HEK293 (cell line): ENCODE data around the gene LALBA.

Experiments
- YY1 ChIP-seq: fragments of 450-650 bp; formaldehyde crosslinking; IDR thresholded peaks from 2 replicates; pipeline ENCODE4 v1.5.1; 2018; ENCODE audit warnings: missing biosample characterization, missing genetic modification characterization
- ZBTB1 ChIP-seq: fragments of 450-650 bp; formaldehyde crosslinking; IDR thresholded peaks from 2 replicates; pipeline ENCODE4 v1.5.1; 2016; ENCODE audit warnings: missing biosample characterization, missing genetic modification characterization
- ZBTB21 ChIP-seq: fragments of 450-650 bp; formaldehyde crosslinking; IDR thresholded peaks from 2 replicates; pipeline ENCODE4 v1.5.1; 2017; ENCODE audit warnings: missing biosample characterization, missing genetic modification characterization
- ZNF121 ChIP-seq: fragments of 450-650 bp; formaldehyde crosslinking; IDR thresholded peaks from 2 replicates; pipeline ENCODE4 v1.5.1; 2016; ENCODE audit warnings: missing biosample characterization, missing genetic modification characterization
- ZNF155 ChIP-seq: fragments of 450-650 bp; formaldehyde crosslinking; IDR thresholded peaks from 2 replicates; pipeline ENCODE4 v1.5.1; 2016; ENCODE audit warnings: missing biosample characterization, missing genetic modification characterization
- ZNF274 ChIP-seq, 2 experiments: fragments of 200-500 bp in 1 of 2; fragments of 450-650 bp in 1 of 2; sonication (Bioruptor generic) in 1 of 2; formaldehyde crosslinking in 1 of 2; IDR thresholded peaks; 2 replicates each; pipeline versions ENCODE4 v1.5.1 to v1.6.1; 2014 to 2016; ENCODE audit warnings: borderline replicate concordance in 1 of 2, inconsistent platforms in 1 of 2, low read length in 1 of 2, missing biosample characterization in 1 of 2, missing genetic modification characterization in 1 of 2
- ZNF416 ChIP-seq: fragments of 450-650 bp; formaldehyde crosslinking; IDR thresholded peaks from 2 replicates; pipeline ENCODE4 v1.5.1; 2016; ENCODE audit warnings: missing biosample characterization, missing genetic modification characterization
- ZNF548 ChIP-seq: fragments of 450-650 bp; formaldehyde crosslinking; IDR thresholded peaks from 2 replicates; pipeline ENCODE4 v1.5.1; 2016; ENCODE audit warnings: missing biosample characterization, missing genetic modification characterization
- ZNF704 ChIP-seq: fragments of 450-650 bp; formaldehyde crosslinking; IDR thresholded peaks from 2 replicates; pipeline ENCODE4 v1.5.1; 2016; ENCODE audit warnings: missing biosample characterization, missing genetic modification characterization
- ZNF707 ChIP-seq: fragments of 450-650 bp; formaldehyde crosslinking; IDR thresholded peaks from 2 replicates; pipeline ENCODE4 v1.5.1; 2016; ENCODE audit warnings: missing biosample characterization, missing genetic modification characterization
- TF ChIP-seq, protein P1 (sequence below): fragments of 450-650 bp; formaldehyde crosslinking; IDR thresholded peaks from 2 replicates; pipeline ENCODE4 v1.5.1; 2016; ENCODE audit warnings: missing biosample characterization, missing genetic modification characterization
- TF ChIP-seq, protein P2 (sequence below): fragments of 450-650 bp; formaldehyde crosslinking; IDR thresholded peaks from 2 replicates; pipeline ENCODE4 v1.5.1; 2016; ENCODE audit warnings: missing biosample characterization, missing genetic modification characterization, borderline replicate concordance
- TF ChIP-seq, protein P3 (sequence below): fragments of 450-650 bp; IDR thresholded peaks from 2 replicates; pipeline ENCODE4 v1.5.1; 2018; ENCODE audit warnings: missing biosample characterization, missing genetic modification characterization

DNA sequence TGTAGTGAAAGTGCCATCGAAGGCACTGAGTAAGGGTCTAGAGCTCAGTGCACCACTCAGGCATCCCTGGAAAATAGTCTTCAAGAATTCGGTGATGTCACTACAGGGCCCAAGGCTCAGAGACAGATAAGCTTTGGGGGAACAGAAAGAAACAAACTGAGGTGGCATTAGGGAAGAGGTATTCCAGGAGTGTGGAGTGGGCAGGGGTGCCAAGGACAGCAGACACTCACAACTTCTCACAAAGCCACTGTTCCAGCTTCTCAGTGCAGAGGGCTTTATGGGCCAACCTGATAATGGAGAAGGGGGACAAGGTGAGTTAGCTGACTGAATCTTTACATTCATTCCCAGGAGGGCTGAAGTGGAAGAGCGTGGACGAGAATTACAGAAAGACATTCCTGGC is 2.1 kb downstream of the LALBA start:
- TF ChIP-seq ZNF707 (tag by site-specific recombination) = no peak
- no peak for TF ChIP-seq ZNF416
- no peak for TF ChIP-seq ZBTB21 (tag by site-specific recombination)
- TF ChIP-seq, protein P1, sequence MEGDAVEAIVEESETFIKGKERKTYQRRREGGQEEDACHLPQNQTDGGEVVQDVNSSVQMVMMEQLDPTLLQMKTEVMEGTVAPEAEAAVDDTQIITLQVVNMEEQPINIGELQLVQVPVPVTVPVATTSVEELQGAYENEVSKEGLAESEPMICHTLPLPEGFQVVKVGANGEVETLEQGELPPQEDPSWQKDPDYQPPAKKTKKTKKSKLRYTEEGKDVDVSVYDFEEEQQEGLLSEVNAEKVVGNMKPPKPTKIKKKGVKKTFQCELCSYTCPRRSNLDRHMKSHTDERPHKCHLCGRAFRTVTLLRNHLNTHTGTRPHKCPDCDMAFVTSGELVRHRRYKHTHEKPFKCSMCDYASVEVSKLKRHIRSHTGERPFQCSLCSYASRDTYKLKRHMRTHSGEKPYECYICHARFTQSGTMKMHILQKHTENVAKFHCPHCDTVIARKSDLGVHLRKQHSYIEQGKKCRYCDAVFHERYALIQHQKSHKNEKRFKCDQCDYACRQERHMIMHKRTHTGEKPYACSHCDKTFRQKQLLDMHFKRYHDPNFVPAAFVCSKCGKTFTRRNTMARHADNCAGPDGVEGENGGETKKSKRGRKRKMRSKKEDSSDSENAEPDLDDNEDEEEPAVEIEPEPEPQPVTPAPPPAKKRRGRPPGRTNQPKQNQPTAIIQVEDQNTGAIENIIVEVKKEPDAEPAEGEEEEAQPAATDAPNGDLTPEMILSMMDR (tag by site-specific recombination) = no peak
- TF ChIP-seq, protein P2, sequence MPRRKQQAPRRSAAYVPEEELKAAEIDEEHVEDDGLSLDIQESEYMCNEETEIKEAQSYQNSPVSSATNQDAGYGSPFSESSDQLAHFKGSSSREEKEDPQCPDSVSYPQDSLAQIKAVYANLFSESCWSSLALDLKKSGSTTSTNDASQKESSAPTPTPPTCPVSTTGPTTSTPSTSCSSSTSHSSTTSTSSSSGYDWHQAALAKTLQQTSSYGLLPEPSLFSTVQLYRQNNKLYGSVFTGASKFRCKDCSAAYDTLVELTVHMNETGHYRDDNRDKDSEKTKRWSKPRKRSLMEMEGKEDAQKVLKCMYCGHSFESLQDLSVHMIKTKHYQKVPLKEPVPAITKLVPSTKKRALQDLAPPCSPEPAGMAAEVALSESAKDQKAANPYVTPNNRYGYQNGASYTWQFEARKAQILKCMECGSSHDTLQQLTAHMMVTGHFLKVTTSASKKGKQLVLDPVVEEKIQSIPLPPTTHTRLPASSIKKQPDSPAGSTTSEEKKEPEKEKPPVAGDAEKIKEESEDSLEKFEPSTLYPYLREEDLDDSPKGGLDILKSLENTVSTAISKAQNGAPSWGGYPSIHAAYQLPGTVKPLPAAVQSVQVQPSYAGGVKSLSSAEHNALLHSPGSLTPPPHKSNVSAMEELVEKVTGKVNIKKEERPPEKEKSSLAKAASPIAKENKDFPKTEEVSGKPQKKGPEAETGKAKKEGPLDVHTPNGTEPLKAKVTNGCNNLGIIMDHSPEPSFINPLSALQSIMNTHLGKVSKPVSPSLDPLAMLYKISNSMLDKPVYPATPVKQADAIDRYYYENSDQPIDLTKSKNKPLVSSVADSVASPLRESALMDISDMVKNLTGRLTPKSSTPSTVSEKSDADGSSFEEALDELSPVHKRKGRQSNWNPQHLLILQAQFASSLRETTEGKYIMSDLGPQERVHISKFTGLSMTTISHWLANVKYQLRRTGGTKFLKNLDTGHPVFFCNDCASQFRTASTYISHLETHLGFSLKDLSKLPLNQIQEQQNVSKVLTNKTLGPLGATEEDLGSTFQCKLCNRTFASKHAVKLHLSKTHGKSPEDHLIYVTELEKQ (tag by site-specific recombination) = no peak
- TF ChIP-seq ZNF155 = no peak
- TF ChIP-seq, protein P3, sequence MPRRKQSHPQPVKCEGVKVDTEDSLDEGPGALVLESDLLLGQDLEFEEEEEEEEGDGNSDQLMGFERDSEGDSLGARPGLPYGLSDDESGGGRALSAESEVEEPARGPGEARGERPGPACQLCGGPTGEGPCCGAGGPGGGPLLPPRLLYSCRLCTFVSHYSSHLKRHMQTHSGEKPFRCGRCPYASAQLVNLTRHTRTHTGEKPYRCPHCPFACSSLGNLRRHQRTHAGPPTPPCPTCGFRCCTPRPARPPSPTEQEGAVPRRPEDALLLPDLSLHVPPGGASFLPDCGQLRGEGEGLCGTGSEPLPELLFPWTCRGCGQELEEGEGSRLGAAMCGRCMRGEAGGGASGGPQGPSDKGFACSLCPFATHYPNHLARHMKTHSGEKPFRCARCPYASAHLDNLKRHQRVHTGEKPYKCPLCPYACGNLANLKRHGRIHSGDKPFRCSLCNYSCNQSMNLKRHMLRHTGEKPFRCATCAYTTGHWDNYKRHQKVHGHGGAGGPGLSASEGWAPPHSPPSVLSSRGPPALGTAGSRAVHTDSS (tag by site-specific recombination) = no peak
- TF ChIP-seq YY1 = no peak
- TF ChIP-seq ZNF704 (tag by site-specific recombination) = no peak
- TF ChIP-seq ZNF274 (IDR thresholded peaks at IDR 0.05; ENCODE audit: low read length) = no peak
- no peak for TF ChIP-seq ZNF274 (tag by site-specific recombination; IDR thresholded peaks at IDR 0.05; ENCODE audit: borderline replicate concordance)
- TF ChIP-seq ZBTB1 (tag by site-specific recombination) = no peak
- no peak for TF ChIP-seq ZNF548 (tag by site-specific recombination)
- TF ChIP-seq ZNF121 (tag by site-specific recombination) = no peak
